ENCODE results near the gene KCNQ1.

DNA sequence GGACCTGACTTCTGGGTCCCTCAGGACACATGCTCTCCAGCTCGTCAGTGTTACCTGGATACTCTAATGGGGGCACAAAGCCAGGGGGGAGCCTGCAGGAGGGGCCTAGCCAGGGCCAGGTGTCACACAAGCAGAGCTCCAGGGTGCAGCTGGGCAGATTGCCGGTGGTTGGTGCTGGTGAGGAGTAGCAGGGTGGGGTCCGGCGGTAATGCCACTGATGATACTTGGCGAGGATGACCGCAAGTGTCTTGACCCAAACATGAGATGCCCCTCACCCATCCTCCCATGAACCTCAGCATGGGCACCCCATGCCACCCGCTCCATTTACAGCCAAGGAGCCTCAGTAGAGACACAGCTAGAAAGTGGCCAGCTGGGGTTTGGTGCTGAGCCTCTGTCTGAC, 270.1 kb downstream of the KCNQ1 start:
- TF ChIP-seq, protein P1, sequence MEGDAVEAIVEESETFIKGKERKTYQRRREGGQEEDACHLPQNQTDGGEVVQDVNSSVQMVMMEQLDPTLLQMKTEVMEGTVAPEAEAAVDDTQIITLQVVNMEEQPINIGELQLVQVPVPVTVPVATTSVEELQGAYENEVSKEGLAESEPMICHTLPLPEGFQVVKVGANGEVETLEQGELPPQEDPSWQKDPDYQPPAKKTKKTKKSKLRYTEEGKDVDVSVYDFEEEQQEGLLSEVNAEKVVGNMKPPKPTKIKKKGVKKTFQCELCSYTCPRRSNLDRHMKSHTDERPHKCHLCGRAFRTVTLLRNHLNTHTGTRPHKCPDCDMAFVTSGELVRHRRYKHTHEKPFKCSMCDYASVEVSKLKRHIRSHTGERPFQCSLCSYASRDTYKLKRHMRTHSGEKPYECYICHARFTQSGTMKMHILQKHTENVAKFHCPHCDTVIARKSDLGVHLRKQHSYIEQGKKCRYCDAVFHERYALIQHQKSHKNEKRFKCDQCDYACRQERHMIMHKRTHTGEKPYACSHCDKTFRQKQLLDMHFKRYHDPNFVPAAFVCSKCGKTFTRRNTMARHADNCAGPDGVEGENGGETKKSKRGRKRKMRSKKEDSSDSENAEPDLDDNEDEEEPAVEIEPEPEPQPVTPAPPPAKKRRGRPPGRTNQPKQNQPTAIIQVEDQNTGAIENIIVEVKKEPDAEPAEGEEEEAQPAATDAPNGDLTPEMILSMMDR (conservative IDR thresholded peaks at IDR 0.05 in 1 of 2, IDR thresholded peaks at IDR 0.05 in 1 of 2; ENCODE audit: low read depth in 1 of 2, low read length in 2 of 2), result no peak
- TF ChIP-seq EZH2 (IDR thresholded peaks at IDR 0.05; ENCODE audit: low read length, missing control alignments), result no peak

Measured in fibroblast of lung (primary cell).